GM18867 (cell line): ENCODE measurements around the gene NRG3.
"Not testable (repeated sequence)": the region's sequence is repeated elsewhere in the genome, so short reads cannot be mapped to it uniquely, and the experiment has no call there.

Experiments used
- ATAC-seq: cut with Tn5 transposase; IDR thresholded peaks from one replicate; pipeline ENCODE4 v1.9.1; 2021; ENCODE audit warnings: mild to moderate bottlenecking, moderate library complexity; ENCODE audit not compliant: unreplicated experiment

NRG3 gene

DNA sequence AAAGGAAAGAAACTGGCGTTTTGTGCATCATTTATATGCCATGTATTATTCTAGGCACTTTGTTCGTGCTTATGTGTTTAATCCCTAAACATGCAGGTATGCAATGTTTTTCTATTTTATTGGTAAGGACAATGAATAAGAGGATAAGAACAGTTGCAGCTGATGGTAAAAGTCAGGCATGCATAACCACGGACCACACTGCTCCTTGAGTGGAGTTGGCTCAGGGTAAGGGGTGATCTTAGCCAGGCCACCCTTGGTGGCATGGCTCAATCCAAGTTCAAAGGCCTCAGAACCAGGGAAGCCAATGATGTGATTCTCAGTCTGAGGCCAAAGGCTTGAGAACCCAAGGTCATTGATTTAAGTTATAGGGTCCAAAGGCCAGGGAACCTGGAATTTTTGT is 1068.1 kb downstream of the NRG3 start:
- ATAC-seq: no peak

DNA sequence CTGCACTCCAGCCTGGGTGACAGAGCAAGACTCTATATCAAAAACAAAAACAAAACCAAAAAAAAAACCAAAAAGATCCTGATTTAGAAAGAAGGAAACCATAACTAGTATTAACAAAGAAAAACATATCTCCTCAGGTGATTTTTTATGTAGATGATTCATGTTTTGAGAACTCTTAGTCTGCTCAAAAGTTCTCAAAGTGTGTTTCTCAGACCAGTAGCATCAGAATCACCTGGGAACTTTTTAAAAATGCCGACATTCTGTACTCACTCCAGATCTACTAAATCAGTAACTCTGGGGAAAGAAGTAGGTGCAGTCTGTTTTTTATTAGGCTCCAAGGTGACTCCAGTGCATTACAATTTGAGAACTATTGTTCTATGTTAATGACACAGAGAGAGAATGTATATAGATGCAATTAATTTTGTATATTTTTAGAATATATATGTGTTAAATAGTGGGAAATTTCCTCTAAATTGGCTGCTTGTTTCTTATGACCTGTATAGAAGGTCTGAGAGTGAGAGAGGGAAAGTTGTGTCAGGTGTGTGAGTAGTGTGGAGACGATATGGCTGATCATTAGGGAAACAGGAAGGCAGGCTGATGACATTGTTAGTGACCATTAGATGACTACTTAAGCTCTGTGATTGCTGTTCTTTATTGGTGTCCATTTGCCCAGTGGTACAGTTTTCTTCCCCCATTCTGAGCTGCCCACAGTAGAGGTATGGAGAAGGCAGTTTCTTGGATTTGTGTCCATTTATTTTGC is 1075.0 kb downstream of the NRG3 start:
- no peak for ATAC-seq

DNA sequence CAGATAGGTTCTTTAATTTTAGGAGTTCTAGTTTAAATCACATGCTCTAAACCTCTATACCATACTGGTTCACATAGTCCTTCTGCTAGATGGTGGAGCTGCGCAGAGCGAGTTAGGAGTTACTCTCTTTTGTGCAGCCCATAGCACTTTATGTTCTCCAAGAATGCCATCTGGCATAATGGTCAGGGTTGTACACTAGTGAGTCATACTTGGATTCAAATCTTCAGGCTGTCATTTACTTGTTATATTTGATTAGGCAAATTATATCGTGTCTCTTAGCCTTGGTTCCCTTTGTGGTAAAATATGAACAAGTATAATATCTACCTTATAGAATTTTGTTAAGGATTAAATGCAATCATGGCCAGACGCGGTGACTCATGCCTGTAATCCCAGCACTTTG is 1078.3 kb downstream of the NRG3 start:
- no peak for ATAC-seq

DNA sequence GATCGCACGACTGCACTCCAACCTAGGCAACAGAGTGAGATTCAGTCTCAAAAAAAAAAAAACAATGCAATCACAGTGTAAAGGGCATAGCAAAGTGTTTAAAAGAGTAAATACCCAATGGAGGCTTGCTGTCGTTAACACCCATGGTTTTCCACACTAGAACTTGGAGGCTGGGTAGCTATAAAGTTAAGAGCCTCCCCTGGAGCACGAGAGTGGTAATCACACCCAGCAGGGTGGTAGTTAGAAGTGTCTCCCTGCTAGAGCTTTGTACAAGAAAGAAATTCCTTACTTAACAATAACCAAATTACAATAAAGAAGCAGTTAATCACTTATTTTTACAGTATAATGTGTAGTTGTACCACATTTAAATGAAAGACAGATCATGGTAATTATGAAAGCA is 1078.9 kb downstream of the NRG3 start:
- no peak for ATAC-seq

DNA sequence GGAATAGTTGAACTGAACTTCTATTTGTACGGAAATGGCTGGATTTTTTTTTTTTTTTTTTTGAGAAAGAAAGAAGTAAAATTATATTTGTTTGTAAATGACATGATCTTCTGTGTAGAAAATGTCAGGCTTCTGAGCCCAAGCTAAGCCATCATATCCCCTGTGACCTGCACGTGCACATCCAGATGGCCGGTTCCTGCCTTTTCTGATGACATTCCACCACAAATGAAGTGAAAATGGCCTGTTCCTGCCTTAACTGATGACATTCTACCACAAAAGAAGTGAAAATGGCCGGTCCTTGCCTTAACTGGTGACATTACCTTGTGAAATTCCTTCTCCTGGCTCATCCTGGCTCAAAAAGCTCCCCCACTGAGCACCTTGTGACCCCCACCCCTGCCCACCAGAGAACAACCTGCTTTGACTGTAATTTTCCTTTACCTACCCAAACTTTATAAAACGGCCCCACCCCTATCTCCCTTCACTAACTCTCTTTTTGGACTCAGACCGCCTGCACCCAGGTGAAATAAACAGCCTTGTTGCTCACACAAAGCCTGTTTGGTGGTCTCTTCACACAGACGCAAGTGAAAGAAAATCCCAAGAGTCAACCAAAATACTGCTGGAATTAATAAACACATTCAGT is 1085.5 kb downstream of the NRG3 start:
- ATAC-seq: not testable (repeated sequence)

DNA sequence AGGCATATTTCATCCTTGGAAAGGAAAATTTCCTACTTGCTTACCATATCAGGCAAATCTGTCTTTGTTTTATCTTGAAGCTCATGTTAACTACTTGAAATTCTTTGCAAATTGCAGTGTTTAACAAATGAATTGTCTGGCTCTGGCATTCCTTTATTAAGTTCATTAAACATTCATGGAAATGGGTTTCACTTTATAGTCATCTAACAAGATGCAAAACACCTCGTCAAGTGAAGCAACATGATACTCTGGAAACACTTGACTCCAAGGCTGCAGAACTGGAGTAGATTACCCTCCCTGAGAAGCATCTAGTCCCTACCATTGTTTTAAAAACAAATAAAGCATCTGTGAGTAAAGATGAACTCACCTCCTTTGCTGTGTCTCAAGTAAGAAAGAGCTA is 1086.9 kb downstream of the NRG3 start:
- no peak for ATAC-seq

DNA sequence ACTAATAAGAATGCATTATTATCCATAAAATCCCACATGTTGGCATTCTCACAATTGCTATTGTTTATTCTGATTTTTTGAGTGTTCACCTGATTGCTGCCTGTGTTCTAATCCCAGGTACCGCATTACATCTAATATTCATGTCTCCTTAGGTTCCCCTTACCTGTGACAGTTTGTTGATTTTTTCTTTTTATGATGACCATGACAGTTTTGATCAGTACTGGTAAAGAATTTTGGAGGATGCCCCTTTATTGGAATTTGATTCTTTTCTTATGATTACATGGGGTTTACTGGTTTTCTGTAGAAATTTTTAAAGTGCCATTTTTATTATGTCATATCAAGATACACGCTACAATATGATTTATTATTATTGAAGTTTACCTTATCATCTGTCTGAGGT is 1091.1 kb downstream of the NRG3 start:
- no peak for ATAC-seq

DNA sequence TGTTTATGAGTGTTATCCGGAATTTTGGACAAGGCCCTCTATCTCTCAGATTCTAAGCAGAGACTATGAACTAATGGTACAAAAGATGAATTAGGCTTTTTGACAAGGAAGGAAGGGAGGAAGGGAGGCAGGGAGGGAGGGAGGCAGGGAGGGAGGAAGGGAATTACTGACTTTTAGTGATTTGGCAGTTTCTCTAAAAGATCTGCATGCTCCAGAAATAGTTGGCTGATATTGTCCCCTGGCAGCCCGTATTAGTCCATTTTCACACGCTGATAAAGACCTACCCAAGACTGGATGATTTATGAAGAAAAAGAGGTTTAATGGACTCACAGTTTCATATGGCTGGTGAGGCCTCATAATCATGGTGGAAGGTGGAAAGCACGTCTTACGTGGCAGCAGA is 1093.5 kb downstream of the NRG3 start:
- no peak for ATAC-seq

DNA sequence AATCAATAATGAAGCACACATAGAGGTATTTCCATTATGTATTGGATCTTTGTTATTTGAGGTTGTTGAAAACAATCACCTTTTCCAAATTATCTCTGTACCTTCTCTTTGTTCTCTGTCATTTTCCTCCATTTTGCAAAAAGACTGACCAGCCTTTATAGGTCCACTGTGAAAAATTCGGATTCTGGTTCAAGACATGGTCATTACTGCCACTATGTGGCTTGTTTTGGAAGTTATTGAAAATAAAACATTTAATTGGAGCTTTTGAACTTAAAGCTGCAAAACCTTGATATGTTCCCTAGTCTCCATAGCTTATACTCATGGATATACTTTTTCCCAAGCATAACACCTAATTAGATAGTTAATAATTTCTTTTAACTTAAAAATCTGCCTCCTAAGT is 1094.4 kb downstream of the NRG3 start:
- ATAC-seq: no peak

DNA sequence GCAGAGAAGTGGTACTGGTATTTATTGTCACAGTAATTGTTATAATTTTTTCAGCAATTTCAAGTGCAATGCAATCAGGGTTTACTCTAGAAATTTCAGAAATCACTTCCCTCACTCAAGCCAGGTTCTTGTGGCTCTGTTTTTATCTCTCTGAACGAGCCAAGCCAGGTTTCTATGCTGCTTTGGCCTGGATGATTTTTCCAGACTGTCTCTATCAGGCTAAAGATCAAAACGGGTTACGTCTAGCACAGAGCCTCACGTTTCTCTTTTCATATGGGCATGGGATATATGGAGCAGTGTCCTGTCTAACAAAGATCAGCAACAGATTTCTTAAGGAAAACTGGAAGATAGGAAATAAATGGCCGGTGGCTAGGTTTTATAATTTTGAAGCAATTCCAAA is 1105.3 kb downstream of the NRG3 start:
- no peak for ATAC-seq

DNA sequence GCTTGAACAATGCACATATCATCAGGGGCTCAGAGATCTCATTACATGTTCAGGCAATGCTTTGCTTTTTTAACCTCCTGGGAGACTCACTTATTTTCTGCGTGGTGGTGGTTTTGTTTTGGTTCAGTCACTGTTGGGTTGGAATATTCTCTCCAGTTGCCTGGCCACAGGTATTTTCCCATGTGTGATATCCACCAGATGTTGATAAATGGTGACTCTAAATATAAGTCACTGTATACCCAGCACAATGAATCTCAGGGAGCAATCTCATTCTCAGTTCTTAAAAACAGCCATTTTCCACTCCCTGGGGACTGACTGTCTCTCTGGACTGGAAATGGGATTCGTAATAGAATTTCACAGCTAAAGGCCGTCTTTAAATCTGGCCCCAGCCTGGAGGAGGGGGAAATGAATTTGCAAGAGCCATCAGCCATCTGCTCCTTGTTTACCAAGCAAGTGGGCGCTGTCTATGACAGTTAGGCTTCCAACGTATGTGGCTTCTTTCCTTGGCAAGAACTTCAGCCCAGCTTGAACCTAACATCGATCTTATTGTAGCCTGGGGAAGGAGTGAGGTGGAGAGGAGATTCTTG is 1106.2 kb downstream of the NRG3 start:
- ATAC-seq: no peak

DNA sequence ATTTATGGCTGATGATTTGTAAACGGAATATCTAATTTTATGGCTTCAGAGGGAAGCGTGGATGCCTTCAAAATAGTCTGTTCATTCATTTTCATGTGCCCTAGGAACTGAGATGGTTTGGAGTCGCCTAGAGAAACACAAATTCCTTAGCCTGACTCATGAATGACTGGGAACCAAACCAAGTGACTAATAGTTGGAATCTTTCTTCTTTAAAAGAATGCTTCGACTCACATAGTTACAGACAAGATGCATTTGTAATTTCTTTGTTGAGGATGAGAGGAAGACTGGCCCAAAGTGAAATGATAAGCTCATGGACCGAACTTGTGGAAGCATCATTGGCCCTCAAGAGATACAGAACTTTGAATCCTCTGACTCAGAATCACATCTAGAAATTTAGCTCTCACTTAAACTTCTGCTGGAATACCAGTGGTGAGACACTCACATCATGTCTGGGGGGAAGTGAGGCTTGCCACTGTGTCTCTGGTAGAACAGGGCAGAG is 1107.2 kb downstream of the NRG3 start:
- ATAC-seq: no peak

DNA sequence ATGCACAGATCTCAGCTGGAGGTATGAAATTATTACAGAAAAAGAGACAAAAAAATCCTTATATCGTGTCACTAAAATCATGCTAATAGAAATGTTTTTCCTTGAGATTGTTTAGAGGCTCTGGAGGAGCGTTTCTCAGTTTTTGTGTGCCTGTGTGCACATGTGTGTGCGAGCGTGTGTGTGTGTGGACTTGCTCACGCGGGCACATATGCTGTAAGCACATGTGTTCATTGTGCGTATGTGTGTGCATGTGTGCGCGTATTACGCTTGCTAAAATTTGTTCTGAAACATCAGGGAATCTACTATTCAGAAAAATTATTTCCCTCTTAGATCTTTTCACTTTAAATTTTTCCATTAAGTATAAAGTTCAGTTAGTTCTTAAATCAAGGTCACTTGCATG is 1111.2 kb downstream of the NRG3 start:
- ATAC-seq: no peak

DNA sequence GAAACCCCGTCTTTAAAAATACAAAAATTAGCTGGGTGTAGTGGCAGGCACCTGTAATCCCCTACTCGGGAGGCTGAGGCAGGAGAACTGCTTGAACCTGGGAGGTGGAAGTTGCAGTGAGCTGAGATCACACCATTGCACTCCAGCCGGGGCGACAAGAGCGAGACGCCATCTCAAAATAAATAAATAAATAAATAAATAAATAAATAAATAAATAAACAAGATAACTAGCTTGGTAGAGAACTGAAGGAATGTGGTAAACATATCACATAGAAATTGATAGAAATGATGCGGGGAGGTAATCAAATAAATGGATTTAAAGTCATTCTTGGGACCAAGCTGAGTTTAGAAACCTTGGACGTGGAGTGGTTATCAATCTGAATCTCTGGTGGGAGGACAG is 1131.5 kb downstream of the NRG3 start:
- not testable (repeated sequence) for ATAC-seq

DNA sequence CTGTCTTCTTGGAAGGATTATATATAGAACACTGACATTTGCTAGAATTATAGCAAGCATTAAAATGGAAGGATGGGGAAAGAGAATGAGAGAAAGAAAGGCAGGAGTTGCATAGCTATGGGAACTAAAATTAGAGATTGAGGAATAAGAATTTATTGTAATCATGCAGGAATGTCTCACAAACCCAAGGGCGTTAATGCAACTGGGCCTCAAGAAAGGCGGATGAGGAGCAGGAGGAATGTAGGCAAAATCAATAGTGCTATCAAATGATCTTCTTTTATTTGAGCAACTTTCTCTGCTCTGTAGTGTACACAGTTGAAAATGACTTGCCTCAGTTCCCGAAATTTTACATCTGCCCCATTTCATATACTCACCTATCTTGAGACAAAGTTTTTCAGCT is 1132.5 kb downstream of the NRG3 start:
- ATAC-seq: no peak

DNA sequence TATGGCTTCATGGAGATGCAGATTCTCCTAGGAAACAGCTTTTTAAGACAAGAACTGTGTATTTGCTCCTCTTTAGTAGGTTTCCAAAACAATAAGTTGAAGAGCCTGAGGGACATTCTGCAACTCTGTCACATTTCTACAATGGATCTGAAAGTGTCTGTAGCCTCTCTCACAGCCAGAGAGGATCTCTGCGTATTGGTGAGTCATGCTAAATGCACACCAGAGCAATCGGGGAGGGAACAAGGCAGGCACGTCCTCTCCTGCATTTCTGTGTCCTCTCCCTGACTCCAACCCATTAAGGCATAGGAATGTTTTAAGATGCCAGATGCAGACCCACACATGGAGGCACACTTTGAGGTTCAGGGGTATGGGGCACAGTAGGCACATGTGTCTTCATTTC is 1137.9 kb downstream of the NRG3 start:
- ATAC-seq: no peak

DNA sequence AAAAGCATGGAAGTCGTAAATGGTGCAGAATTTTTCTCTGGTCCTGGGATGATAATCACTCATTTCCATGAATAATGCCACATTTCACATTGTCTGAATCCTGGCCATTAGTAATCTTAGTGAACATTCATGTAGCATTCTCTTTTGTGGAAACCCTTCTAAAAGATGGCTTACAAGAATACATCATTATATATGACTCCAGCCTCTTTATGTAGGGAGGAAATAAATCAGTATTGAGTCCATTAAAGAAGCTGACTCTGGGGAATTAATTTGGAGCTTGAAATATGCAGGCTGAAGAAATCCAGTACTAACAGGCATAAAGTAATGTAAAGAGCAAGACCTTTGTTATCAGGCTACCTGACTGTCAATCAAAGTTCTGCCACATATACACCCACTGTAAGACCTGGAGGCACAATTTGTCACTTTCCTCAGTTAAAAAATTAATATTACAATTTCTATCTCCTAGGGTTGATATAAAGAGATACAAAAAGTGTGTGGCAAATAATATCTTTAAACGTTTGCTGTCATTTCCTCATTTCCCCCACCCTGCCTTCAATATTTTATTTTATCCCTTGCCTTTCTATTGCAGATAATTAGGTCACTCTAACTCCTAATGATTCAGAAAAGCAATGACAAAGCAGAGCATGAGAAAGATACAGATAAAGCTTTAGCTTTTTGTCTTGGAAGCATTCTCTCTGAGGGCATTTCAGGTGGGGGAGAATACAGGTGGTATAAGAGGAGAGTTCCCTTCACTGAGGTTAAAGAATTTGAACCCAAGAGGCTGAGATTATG is 1142.3 kb downstream of the NRG3 start:
- no peak for ATAC-seq

DNA sequence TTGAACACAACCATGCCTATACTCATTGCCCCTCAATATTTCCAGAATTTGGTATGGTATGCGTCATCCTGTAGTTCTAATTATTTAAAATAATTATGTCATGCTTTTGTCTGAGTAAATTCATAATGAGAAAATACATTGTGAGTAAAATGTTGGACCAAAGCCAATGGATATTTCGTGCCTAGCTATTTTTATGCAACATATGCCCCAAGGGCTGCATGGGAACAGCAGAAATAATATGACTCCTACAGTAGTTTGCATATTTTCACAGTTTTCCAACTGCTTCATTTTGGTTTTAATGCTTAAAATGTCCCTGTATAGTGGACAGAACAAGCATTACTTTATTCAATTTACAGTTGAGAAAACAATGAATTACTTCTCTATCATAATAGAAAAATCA is 1148.7 kb downstream of the NRG3 start:
- ATAC-seq: no peak
